Astrocyte of the spinal cord (primary cell): Measurements from ENCODE around the gene ARID4B.
A peak's percentile ranks its signal among the peaks of the same experiment; 100 is the strongest.
"Not testable (repeated sequence)": the region's sequence is repeated elsewhere in the genome, so short reads cannot be mapped to it uniquely, and the experiment has no call there.

Source experiments
- DNase-seq: peaks from one replicate; pipeline ENCODE4 v3.0.0; 2011; ENCODE audit warnings: low read depth, low spot score
- H3K4me3 ChIP-seq: 2 replicates; pipeline ENCODE4 v1.5.1; 2011; ENCODE audit warnings: low read depth, mild to moderate bottlenecking, low read length, moderate library complexity
- in situ Hi-C: cut with HindIII; loops from 2 replicates; pipeline ENCODE4 v1.10.0; 2017; ENCODE audit warnings: low sequenced_read_pairs
- TF ChIP-seq, protein P1 (sequence below): IDR thresholded peaks from 2 replicates; pipeline ENCODE4 v1.5.1; 2012; ENCODE audit warnings: low read depth, mild to moderate bottlenecking, low read length, inconsistent platforms

The ARID4B gene

DNA sequence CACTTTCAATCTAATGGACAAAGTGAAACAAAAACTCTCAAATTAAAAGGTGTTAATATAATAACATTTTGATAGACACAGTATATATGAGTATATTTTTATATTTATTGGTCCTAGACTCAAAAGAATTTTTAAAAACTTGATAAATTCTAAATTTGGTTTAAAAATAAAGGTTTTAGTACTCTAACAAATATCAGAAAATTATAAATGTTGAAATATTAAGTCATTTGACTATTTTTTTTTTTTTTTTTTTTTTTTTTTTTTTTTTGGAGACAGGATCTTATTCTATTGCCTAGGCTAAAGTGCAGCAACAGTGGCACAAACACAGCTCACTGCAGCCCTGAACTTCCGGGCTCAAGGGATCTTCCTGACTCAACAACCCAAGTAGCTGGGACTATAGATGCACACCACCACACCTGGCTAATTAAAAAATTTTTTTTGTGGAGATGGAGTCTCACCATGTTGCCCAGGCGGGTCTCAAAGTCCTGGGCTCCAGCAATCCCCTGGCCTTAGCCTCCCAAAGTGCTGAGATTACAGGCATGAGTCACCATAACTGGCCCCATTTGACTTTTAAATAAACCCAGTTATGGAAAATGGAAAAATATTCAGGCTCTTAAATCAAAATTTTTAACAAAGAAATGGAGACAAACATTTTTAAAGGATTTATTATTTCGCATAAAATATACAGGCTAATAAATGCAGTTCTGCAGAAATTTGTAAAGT, 106.2 kb downstream of the ARID4B start:
- no peak overlapping the region for H3K4me3 ChIP-seq
- in situ Hi-C loops = no loop called here
- TF ChIP-seq, protein P1, sequence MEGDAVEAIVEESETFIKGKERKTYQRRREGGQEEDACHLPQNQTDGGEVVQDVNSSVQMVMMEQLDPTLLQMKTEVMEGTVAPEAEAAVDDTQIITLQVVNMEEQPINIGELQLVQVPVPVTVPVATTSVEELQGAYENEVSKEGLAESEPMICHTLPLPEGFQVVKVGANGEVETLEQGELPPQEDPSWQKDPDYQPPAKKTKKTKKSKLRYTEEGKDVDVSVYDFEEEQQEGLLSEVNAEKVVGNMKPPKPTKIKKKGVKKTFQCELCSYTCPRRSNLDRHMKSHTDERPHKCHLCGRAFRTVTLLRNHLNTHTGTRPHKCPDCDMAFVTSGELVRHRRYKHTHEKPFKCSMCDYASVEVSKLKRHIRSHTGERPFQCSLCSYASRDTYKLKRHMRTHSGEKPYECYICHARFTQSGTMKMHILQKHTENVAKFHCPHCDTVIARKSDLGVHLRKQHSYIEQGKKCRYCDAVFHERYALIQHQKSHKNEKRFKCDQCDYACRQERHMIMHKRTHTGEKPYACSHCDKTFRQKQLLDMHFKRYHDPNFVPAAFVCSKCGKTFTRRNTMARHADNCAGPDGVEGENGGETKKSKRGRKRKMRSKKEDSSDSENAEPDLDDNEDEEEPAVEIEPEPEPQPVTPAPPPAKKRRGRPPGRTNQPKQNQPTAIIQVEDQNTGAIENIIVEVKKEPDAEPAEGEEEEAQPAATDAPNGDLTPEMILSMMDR = no peak
- no peak for DNase-seq

DNA sequence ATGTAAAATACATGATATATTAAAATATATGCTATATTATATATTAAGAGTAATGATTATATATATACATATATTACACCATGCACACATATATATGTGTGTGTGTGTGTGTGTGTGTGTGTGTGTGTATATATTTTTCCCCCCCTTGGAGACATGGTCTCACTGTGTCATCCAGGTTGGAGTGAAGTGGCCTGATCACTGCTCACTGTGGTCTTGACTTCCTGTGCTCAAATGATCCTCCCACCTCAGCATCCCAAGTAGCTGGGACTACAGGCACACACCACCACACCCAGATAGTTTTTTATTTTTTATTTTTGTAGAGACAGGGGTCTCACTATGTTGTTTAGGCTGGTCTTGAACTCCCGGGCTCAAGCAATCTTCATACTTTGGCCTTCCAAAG, 112.5 kb downstream of the ARID4B start:
- in situ Hi-C loops = no loop called here
- H3K4me3 ChIP-seq = no peak overlapping the region
- no peak for DNase-seq
- TF ChIP-seq, protein P1 = no peak

DNA sequence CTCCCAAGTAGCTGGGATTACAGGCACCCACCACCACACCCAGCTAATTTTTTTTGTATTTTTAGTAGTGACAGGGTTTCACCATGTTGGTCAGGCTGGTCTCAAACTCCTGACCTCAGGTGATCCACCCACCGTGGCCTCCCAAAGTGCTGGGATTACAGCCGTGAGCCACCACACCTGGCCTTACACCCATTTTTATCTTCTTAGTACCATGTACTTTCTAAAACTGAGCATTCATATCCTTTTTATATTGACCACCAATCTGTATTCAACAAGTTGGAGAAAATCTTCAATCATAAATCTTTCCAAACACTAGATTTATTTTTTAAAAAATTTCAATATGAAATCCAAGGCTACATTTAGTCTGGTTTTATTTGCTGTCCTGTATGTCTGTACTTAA, 113.0 kb downstream of the ARID4B start:
- H3K4me3 ChIP-seq, DNase-seq, in situ Hi-C loops: not testable (repeated sequence)

DNA sequence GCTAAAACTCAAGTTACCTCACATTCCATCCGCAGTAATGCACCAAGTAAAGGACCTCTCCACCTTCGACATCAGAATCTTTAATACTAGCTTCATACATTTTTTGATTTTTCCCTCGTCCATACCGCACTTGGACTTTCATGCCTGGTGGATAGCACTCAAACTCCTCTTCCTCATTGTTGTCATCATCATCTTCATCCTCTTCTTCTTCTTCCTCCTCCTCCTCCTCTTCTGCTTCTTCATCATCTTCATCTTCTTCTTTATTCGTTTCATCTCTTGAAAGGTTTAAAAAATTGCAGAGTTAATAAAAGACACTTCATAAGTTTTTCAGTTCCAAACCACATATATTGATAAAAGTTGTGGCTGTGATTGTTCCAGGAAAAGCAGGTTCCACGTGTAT, 114.2 kb downstream of the ARID4B start:
- TF ChIP-seq, protein P1 = no peak
- no peak for DNase-seq
- in situ Hi-C loops = no loop called here
- no peak overlapping the region for H3K4me3 ChIP-seq

DNA sequence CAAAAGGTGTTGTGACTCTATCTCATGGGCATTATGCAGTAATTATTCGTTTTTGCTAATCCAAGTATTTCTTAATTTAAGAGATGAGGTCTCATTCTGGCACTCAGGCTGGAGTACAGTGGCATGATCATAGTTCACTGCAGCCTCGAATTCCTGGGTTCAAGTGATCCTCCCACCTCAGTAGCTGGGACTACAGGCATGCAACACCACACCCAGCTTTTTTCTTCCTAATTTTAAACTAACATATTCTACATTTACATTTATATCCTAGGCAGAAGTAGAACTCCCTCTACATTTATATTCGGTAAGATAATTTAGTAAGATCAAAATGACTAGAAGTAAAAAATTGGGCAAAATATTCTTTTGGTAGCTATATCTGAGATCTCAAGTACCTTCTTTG, 116.5 kb downstream of the ARID4B start:
- no peak overlapping the region for H3K4me3 ChIP-seq
- in situ Hi-C loops = no loop called here
- TF ChIP-seq, protein P1 = no peak
- DNase-seq = no peak

DNA sequence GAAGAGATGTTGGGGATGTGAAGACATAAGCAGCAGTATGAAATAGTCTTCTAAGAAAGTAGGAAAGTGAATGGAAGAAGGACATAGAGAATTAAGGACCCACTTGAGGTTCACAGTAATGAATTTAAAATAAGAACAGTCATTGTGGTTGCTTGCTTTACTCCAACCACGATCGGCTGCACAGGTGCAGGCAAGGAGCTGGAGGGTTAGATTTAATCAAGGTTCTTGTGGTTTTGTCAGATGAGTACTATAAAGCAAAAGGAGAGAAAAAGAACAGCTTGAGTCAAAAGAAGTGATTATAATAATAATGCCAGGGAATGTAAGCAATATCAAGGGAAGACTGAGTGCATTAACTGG, 120.8 kb downstream of the ARID4B start:
- TF ChIP-seq, protein P1 = no peak
- peak; percentile 31 for DNase-seq
- no peak overlapping the region for H3K4me3 ChIP-seq
- in situ Hi-C loops = no loop called here

DNA sequence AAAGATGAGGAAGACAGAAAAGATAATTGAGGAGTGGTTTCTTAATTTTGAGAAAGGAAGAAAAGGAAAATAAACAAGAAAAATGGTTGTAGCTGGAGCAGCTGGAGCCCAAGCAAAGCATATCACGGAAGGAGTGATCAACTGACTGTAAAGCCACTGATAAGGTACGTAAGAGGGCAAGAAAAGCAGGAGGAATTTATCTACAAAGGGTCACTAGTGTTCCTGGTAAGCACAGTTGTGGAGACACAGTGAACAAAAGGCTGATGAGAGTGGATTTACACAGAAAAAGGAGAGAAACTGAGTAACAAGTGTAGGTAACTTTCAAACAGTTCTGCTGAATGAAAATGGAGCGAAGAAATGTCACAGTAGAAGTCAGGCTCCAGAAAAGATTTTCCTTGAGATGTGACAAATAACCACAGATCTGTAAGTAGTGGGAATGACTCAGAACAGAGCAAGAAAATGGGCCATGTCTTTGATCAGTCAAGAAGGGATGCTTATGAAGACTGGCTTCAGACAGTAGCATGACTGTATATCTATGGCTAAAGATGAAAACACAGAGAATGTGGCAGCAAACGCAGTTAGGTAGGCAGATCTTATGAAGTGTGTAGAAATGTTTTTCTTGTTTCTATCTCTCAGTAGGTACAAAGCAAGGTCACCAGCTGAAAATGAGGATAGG, 121.3 kb downstream of the ARID4B start:
- in situ Hi-C loops = no loop called here
- TF ChIP-seq, protein P1 = no peak
- H3K4me3 ChIP-seq = no peak overlapping the region
- DNase-seq = peak; percentile 20
